Measurements from ENCODE around the gene TMTC3.
"Not testable (repeated sequence)": the region's sequence is repeated elsewhere in the genome, so short reads cannot be mapped to it uniquely, and the experiment has no call there.

Gene TMTC3

DNA sequence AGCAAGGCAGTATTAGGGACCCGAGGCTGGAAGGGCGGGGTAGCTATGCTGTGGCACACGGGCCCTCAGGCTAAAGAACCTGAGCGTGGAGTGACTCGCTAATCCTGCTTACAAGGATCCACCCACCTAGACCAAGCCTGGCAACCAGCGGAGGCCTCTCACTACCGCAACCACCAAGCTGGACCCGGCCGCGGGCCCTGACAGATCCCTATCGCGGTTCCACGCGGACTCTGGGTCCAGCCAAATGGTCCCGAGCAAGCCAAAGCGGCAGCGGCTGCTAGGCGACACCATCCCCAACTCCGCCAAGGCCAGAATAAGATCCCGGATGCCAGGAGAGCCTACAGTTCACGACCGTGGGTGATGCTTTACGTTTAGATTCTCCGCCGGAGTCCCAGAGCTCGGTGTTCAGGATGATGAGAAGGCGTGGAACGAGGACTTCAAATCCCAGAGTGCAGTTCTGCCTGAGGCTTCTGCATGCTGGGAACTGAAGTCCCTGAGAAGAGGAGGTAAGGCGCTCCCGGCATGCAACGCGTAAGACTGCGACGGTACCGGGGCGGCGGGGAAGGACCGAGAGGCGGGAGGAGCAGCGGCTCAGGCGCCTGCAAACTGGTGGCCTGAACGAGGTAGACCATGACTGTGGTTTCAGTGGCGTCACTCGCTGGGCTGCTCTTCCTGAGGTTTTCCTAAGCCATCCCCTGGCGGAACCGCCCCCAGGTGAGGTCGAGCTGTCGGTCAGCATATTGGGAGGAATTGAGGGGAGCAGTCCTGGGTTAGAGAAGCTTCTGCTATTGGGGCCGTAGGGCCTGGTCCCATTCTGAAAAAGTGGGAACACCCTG is at the start of gene TMTC3, which contains the start of gene CEP290:
Gene TMTC3 (plus strand): TSS at position 534 of the 836 bp plus-strand sequence. CDS start 6,009 bp downstream, outside the sequence.
Gene CEP290 (minus strand): TSS at position 315 of the 836 bp plus-strand sequence. CDS start 781 bp downstream, outside the sequence.
- peak; percentile 98 for DNase-seq

DNA sequence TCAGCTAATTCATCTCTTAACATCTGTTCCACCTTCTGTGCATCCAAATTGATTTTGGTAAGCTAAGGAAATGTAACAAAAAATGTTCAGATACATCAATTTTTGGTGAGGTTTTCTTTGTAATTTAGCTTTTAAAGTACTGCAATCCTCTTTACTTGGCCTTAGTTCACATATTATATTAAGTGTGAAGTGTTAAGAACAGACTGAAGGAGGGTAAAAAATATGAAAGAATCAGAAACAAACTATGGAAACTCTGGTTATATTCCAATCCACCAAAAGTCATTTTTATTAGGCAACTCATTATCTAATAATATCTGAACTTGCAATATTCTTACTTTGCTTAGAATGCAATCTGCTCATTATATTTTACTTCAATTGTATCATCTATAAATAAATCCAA is 49.3 kb upstream of the TMTC3 start:
- DNase-seq, result no peak

DNA sequence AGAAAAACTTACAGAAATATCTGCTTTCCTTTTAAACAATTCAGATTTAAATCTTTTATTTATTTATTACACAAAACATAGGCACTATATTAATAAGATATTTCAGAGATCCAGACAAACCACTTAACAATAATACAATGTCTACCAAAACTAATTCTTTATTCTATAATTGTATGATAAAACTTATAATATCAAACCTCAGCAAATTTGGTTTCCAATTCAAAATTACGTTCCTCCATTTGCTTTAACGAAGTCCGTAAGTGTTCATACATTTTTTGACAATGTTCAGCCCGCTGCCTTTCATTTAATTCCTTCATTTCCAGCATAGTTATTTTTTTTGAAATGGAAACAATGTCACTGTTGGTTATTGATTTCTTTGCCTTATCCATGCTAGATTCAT is 48.5 kb upstream of the TMTC3 start:
- DNase-seq, result no peak

DNA sequence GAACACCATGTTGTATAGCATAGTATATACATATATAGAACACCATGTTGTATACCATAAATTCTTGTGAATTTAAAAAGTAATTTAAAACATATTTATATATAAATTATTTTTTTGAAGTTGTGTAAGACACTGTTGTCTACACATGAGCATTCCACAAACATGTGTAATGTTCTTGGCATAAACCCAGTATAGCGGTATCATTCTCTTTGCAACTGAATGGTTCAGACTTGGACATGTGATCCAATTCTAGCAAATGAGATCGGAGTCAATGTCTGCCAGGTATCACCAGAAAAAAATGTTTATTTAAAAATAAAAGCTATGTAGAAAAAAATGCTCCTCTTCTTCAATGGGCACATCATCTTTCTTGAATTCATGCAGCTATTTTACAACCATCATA is 34.1 kb upstream of the TMTC3 start:
- no peak for DNase-seq

DNA sequence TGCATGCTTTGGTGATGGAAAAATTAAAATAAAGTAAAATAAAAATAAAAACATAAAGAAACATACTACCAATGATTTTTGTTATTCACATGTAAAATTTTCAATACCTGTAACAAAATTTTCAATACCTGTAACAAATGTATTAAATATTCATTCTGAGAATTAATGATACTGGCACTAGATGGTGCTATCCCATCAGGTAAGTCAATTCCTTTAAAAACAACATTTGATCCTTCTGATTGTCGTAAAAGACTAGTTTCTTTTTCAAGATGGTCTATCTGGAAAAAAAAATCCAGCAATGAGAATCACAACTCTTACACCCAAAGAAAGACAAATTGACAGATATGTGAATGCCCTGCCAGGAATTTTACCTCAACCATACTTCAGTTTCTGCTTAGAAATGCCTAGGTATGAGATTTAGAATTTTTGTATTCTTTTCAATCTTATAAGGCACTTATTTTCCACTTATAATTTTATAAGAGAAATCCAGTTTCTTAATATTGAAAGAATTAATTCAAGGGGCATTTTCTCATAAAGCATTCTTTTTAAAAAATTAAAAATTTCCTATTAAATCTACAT is 30.9 kb upstream of the TMTC3 start:
- peak; percentile 46 for DNase-seq

DNA sequence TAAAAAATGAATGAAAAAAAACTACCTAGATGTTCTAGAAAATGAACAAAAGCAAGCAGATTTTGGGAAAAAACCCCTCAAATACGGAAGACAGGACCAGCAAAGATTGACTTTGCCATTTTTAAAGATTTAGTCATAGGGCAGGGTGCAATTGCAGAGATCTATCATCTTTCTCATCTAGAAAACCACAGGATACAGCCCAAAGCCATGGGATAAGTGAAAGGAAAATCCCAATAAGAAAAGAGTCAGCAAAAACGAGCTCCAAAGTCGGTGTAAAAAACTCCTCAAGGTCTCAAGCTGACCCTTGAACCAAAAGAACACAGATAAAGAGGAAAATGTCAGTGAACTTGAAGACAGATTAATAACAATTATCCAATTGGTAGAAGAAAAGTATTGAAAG is 28.2 kb upstream of the TMTC3 start:
- no peak for DNase-seq

DNA sequence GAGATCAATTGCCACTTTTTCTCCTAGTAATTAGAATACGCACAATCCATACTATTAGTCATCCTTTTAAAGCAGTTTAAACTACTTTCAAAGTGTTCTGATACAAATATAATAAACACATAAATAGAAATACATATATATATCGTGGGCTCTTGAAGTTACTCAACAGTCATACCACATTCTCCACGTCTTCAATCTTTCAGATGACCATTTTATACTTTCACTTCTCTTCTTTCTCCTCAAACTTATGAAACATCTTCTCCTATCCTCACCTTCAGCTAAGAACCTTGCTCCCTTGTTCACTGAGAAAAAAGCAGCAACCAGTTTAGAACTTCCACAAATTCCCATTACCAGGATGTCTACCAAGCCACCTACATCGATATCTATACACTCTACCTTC is 19.4 kb upstream of the TMTC3 start:
- DNase-seq, result no peak

DNA sequence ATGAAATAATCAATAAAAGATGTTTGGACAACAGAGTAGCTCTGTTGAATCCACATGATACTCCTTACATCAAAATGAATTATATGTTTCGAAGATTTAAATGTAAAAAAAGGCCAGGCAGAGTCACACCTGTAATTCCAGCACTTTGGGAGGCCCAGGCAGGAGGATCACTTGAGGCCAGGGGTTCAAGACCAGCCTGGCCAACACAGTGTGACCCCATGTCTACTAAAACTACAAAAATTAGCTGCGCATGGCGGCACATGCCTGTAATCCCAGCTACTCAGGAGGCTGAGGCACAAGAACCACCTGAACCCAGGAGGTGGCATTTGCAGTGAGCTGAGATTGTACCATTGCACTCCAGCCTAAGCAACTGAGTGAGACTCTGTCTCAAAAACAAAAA is 15.0 kb upstream of the TMTC3 start:
- no peak for DNase-seq

DNA sequence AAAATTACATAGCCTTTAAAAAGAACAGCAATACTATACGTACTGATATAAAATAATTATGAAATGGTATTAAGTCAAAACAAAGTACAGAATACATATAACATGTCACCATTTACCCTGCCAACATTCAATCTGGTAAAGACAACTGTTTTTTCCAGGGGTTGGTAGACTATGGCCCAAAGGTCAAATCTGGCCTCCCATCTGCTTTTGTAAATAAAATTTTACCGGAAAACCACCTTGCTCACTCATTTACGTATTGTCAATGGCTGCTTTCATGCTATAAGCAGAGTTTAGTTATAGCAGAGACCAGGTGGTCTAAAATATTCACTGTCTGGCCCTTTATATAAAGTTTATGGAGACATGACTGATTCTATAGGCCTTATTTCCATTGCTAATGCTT is 14.3 kb upstream of the TMTC3 start:
- no peak for DNase-seq

DNA sequence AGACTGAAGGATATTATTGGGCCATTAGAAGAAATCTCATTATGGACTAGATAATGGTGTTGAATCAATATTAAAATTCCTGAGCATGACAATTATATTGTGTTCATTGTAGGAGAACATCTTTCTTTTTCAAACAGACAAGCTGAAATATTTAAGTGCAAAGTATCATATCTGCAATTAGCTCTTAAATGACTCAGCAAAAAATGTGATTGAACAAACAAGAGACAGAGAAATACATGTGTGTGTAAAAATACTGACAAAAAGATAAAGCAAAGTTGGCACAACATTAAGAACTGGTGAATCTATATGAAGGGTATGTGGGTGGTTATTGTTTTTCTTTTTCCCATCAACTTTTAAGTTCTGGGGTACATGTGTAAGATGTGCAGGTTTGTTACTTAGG is 9.7 kb upstream of the TMTC3 start:
- no peak for DNase-seq

DNA sequence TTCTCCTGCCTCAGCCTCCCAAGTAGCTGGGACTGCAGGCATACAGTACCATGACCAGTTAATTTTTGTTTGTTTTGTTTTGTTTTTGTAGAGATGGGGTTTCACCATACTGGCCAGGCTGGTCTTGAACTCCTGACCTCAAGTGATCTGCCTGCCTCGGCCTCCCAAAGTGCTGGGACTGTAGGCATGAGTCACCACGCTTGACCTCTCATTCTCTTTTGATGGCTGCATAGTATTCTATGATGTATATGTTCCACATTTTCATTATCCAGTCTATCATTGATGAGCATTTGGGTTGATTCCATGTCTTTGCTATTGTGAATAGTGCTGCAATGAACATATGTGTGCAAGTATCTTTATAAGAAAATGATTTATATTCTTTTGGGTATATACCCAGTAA is 8.9 kb upstream of the TMTC3 start:
- not testable (repeated sequence) for DNase-seq

DNA sequence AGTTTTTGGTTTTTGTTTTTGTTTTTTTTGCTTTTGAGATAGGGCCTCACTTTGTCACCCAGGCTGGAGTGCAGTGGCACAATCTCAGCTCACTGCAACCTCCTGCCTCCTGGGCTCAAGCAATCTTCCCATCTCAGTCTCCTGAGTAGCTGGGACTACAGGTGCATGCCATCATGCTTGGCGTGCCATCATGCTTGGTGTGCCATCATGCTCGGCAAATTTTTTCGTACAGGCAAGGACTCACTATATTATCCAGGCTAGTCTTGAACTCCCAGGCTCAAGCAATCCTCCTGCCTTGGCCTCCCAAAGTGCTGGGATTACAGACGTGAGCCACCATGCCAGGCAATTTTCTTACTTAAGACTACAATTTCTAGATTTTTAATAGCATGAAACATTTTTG is 2.4 kb upstream of the TMTC3 start:
- not testable (repeated sequence) for DNase-seq

DNA sequence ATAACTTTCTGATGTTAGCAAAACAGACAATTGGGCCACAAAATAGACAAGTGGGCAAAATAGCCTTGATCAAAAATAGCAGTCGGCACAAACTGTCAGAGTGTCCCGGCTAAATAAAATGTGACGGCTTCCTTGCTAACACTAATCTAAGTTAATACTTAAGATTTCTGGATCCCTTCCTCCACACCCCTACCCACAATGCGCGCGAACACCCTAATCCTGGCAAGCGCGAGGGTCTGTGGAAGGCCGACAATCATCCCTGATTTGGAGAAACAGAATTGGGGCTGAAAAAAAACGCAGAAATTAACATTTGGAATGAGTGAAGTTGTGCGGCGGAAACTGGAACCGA is 708 bp upstream of the TMTC3 start:
- no peak for DNase-seq

DNA sequence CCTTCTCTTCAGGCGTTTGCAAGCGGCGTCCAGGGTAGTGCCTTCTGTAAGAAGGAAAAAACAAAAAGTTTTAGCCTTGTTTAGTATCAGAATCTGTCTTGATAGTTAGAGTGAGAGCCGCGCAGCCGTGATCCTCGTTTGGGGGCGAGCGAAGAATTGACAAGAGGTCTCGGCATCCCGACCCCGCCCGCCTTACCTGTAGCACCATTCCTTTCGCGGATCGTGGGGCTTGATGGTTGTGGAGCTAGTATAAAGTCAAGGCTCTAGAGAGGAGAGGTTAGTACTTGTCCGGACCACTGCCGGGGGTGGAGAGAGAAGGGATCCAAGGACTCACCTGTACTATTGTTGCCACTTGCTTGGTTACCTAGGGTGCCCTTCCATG is 494 bp downstream of the TMTC3 start:
- peak; percentile 32 for DNase-seq

DNA sequence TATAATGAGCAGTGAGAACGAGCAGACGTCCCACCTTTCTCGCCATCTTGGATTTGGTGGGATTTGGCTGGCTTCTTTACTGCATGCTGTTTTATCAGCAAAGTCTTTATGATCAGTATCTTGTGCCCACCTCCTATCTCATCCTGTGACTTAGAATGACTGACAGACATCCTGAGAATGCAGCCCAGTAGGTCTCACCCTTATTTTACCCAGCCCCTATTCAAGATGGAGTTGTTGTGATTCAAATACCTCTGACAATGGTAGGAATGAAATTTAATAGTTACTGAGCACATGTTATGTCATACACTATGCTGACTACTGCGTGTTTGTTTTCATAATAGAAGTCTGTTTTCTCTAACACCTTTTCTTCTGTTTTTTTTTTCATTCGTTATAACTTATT is 1.9 kb downstream of the TMTC3 start:
- no peak for DNase-seq

DNA sequence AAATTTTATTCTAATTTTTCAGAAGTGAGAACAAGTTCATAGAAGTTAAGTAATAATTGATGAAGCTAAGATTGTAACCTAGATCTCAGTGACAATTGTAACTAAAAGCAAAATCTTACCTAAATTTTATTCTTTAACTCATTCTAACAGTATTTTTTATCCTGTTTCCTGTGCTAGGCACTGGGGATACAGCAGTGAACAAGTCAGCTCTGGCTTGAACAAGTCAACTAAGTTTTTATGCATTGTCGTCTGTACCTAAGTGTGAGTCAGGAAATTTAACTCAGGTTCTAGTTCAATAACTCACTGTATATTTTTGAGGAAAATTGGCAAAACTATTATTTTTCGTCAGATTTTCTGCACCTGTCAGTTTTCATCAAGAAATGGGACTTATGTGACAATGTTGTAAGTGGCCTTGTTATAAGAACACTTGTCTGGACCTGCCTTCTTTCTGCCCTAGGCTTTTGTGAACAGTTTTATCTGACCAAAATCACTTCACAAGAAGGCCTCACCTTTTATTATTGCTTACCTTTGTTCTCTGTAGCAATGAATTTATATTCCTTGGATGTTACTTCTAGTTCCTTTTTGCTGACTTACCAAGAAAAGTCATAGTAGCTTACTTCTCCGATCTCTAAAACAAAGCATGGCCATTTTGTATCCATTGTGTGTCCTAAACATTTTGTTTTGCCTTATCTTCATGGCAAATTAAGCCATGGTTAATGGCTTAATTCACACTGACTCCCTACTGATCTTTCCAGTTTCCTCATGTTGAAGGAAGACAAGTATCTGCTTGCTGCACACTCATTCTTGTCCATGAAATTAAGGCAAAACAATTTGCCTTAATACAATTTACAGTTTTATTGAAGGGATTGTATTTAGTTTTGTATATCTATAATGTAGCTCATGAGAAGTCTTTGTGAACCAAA is 2.7 kb downstream of the TMTC3 start:
- DNase-seq, result no peak

DNA sequence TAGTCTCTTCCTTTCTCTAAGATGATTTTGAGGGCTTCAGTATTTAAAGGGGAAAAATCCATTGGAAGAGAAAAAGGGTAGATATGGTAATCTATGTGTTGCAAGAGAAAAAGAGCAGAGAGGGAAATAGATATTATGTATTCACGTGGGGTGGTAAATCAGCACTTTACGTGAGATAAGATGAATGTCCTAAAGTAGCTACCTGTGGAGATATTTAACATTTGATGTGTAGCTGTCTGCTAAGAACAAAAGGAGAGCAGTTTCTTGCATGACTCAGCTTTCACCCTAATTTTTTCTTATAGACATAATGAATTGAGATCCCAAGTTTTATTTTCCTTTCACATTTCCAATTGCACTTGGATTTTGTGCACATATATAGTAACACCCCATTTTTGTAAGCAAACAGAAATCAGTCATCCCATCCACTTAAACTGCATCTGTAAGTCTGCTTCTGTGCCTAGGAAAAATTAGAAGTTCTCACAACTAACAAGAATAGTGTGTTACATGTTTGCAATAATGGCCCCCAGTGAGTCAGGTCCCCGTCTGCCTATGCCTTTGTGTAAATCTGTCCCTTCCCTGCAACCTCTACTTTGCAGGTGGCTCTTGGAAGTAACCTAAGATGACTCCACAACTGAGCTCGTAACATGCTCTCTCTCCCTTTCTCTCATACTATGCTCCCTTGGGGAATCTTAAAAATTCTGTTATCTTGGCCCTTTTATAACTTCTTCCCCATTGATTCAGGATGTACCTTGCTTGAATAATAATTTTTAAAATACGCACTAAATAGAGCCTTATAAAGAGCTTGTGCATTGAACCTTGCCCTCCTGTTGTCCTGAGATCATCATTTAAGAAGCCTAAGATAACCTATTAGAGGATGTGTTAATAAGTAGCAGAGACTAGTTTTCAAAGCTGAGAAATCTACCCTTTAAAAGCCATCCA is 3.7 kb downstream of the TMTC3 start:
- DNase-seq, result no peak

DNA sequence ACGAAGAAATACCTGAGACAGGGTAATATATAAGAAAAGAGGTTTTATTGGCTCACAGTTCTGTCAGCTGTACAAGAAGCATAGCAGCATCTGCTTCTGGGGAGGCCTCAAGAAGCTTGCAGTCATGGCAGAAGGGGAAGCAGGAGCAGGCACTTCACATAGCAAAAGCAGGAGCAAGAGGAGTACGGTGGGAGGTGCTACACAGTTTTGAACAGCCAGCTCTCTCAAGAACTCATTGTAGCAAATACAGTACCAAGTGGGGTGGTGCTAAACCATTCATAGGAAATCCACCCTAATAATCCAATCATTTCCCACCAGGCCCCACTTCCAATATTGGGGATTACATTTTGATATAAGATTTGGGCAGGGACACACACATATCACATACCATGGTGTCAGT is 8.0 kb downstream of the TMTC3 start:
- DNase-seq, result no peak

DNA sequence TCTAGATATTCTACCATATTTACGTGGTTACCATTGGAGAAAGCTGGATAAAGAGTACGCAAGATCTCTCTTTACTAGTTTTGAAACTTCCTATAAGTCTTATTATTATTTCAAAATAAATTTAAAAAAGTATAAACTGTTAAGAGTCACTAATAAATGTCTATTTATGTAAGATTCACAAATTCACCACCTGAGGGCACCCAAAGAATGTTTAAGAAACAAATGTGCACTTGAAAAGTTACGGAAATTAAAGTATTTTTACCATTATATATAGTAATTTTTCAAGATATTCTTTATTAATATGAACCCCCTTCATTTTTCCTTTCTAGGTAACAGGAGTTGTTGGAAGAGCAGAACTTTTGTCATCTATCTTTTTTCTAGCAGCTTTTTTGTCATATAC is 11.9 kb downstream of the TMTC3 start:
- no peak for DNase-seq

DNA sequence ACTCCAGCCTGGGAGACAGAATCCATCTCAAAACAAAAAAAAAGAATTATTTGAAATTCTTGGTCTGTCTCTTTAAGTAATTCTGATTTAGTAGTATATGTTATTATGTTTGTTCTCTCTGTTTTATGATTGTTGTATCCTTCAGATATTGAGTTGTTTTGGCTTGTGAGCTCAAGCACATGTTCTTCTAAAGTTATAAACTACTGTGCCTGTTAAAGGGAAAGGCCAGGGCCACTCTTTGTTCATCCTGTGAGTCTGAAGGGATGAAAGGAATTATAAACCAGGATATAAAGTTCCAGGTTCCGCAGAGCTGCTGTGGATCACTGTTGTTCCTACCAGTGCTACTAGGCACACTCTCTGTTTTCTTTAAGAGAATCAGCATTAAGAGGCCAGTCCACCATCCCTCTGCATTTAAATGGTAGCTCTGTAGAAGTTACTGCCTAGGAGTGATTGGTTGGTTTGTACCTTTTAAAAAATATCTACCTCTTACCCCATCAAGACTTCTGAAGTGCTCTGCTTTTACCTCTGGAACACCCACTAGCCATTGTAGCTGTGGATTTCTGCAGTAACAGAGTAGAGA is 14.1 kb downstream of the TMTC3 start:
- DNase-seq, result no peak

DNA sequence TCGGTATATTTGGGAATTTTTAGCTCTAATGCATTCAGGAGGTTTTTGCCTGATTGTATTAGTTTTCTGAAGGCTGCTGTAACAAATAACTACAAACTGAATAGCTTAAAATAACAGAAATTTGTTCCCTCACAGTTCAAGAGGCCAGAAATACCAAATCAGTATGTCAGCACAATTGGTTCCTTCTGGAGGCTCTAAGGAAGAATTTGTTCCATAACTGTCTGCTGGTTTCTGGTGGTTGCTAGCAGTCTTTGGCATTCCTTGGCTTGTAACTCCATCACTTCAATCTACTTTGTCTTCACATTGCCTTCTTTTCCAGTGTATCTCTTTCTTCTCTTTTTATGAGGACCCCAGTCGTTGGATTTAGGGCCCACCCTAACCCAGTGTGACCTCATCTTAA is 21.3 kb downstream of the TMTC3 start:
- DNase-seq, result no peak

DNA sequence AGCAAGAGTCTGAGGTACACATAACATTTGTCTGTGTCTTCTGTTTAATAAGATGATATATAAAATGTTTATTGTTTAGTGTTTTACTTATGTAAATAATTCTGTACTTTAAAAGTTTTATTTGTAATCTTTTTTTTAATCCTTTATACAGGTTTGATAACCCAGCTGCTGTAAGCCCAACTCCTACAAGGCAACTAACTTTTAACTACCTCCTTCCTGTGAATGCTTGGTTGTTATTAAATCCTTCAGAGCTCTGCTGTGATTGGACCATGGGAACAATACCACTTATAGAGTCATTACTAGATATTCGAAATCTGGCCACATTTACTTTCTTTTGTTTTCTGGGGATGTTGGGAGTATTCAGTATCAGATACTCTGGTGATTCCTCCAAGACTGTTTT is 24.1 kb downstream of the TMTC3 start:
- no peak for DNase-seq

Measured in NCI-H2107 (cell line).